ENCODE results near the gene BIN2.

The BIN2 gene

DNA sequence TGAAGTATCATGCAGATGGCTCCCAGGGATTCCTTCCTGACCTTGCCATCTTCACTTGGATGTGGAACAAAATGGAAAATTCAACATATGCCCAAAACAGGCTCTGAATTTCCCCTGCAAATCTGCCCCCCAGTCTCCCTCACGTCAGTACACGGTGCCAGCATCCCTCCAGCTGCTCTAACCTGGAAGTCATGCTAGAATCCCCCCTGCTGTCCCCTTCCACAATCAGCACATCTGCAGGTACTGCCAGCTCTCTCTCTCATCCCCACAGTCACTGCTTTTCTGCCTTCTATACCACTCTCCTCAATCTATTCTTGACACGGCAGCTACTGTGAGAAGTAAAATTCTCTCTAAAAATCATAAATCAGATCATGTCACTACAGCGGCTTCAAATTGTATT is 45.6 kb upstream of the BIN2 start:
- no peak overlapping the region for H3K4me3 ChIP-seq (ENCODE audit: low read depth, low read length)
- TF ChIP-seq, protein P1, sequence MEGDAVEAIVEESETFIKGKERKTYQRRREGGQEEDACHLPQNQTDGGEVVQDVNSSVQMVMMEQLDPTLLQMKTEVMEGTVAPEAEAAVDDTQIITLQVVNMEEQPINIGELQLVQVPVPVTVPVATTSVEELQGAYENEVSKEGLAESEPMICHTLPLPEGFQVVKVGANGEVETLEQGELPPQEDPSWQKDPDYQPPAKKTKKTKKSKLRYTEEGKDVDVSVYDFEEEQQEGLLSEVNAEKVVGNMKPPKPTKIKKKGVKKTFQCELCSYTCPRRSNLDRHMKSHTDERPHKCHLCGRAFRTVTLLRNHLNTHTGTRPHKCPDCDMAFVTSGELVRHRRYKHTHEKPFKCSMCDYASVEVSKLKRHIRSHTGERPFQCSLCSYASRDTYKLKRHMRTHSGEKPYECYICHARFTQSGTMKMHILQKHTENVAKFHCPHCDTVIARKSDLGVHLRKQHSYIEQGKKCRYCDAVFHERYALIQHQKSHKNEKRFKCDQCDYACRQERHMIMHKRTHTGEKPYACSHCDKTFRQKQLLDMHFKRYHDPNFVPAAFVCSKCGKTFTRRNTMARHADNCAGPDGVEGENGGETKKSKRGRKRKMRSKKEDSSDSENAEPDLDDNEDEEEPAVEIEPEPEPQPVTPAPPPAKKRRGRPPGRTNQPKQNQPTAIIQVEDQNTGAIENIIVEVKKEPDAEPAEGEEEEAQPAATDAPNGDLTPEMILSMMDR (IDR thresholded peaks at IDR 0.05; ENCODE audit: low read depth, low read length), result no peak
- no peaks in the 10 kb centered on the region for H3K27me3 ChIP-seq
- H3K9me3 ChIP-seq, result no peaks in the 10 kb centered on the region
- DNase-seq, result no peak
- H3K36me3 ChIP-seq, result no peaks in the 10 kb centered on the region; the same call in none of the 2 replicates
- peaks cover 23% of the 10 kb centered on the region for H3K4me1 ChIP-seq

- TF ChIP-seq, protein P1 (IDR thresholded peaks at IDR 0.05; ENCODE audit: low read depth, low read length), result no peak
- DNase-seq, result peak; percentile 46
- no peaks in the 10 kb centered on the region for H3K27me3 ChIP-seq
These were observed 44.9 kb upstream of the BIN2 start for GRCh38 chr12:51368640-51369517.

GRCh38 chr12:51365276-51365675 is 41.3 kb upstream of the BIN2 start:
- no peak for DNase-seq
- Histone ChIP-seq H3K4me3 (ENCODE audit: low read depth, low read length) (no peak overlapping the region), H3K27me3 (no peaks in the 10 kb centered on the region), H3K36me3 (no peaks in the 10 kb centered on the region), H3K9me3 (no peaks in the 10 kb centered on the region), H3K4me1 (peaks cover 9% of the 10 kb centered on the region)
- TF ChIP-seq, protein P1 (IDR thresholded peaks at IDR 0.05; ENCODE audit: low read depth, low read length), result no peak

More at GRCh38 chr12:51368640-51369517, 44.9 kb upstream of the BIN2 start:
- H3K9me3 ChIP-seq, result no peaks in the 10 kb centered on the region
- no peak overlapping the region for H3K4me3 ChIP-seq (ENCODE audit: low read depth, low read length)
- H3K36me3 ChIP-seq, result no peaks in the 10 kb centered on the region; the same call in 1 of the 2 replicates
- peaks cover 23% of the 10 kb centered on the region for H3K4me1 ChIP-seq

DNA sequence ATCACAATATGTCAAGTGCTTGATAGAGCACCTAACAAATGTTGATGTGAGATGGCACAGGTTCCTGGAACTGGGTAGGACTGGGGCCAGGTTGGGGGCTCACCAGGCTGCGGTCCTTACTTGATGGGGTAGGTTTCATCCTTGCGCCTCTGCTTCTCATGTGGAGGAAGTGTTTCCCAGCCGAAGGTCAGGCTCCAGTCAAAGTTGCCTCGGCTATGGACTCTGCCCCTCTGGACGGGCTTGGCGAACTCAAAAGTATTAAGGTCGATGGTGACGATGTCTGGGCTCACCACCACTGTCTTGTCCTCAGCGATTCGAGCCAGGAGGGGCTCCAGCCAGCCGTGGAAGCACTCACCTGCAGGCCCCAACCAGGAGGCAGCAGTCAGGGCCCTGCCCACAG is 40.0 kb upstream of the BIN2 start:
- H3K36me3 ChIP-seq, result no peaks in the 10 kb centered on the region
- H3K4me1 ChIP-seq, result peaks cover 10% of the 10 kb centered on the region
- H3K4me3 ChIP-seq (ENCODE audit: low read depth, low read length), result no peak overlapping the region
- TF ChIP-seq, protein P1 (IDR thresholded peaks at IDR 0.05; ENCODE audit: low read depth, low read length), result no peak
- no peak for DNase-seq
- H3K27me3 ChIP-seq, result no peaks in the 10 kb centered on the region
- H3K9me3 ChIP-seq, result no peaks in the 10 kb centered on the region

DNA sequence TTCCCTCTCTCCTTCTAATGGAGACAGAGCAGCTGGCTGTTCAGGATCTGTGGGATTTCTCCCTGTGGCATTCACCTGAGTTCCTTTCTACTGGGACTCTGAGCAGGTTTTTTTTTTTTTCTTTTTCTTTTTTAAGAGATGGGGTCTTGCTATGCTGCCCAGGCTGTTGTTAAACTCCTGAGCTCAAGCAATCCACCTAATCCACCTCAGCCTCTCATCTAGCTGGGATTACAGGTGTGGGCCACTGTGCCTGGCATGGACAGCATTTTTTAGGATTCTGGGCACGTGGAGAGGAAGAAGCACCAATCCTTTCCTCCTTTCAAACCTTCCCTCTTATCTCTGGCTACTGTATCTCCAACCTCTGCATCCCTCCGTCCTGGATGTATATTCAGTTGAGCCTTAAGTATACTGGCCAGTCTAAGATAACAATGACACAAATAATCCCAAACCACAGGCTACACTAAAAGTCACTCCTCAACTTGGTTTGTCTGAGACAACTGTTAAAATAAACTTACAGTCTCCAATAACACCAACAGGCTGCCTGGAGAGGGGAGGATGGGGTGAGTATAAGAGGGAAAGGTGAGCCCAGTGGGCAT is 38.9 kb upstream of the BIN2 start:
- TF ChIP-seq, protein P1 (IDR thresholded peaks at IDR 0.05; ENCODE audit: low read depth, low read length), result no peak
- Histone ChIP-seq H3K27me3 (no peaks in the 10 kb centered on the region), H3K36me3 (no peaks in the 10 kb centered on the region), H3K4me1 (peaks cover 3% of the 10 kb centered on the region; the same call in 1 of the 2 replicates), H3K9me3 (no peaks in the 10 kb centered on the region), H3K4me3 (ENCODE audit: low read depth, low read length) (no peak overlapping the region)
- no peak for DNase-seq

- TF ChIP-seq, protein P1 (IDR thresholded peaks at IDR 0.05; ENCODE audit: low read depth, low read length), result no peak
- no peaks in the 10 kb centered on the region for H3K9me3 ChIP-seq
- peaks cover under 1% of the 10 kb centered on the region; the same call in 1 of the 2 replicates for H3K36me3 ChIP-seq
These were observed 38.3 kb upstream of the BIN2 start for GRCh38 chr12:51362307-51362706.

More at GRCh38 chr12:51362307-51362706, 38.3 kb upstream of the BIN2 start:
- Histone ChIP-seq H3K4me1 (peaks cover 3% of the 10 kb centered on the region; the same call in 1 of the 2 replicates), H3K27me3 (no peaks in the 10 kb centered on the region), H3K4me3 (ENCODE audit: low read depth, low read length) (no peak overlapping the region)
- no peak for DNase-seq
